GM18873 (cell line): Measurements from ENCODE around the gene ARL8B.
"Not testable (repeated sequence)": the region's sequence is repeated elsewhere in the genome, so short reads cannot be mapped to it uniquely, and the experiment has no call there.

ENCODE experiments used
- ATAC-seq: cut with Tn5 transposase; IDR thresholded peaks from one replicate; pipeline ENCODE4 v1.9.1; 2021; ENCODE audit warnings: mild to moderate bottlenecking, moderate library complexity, moderate number of reproducible peaks; ENCODE audit not compliant: unreplicated experiment, low FRiP score

ARL8B gene

DNA sequence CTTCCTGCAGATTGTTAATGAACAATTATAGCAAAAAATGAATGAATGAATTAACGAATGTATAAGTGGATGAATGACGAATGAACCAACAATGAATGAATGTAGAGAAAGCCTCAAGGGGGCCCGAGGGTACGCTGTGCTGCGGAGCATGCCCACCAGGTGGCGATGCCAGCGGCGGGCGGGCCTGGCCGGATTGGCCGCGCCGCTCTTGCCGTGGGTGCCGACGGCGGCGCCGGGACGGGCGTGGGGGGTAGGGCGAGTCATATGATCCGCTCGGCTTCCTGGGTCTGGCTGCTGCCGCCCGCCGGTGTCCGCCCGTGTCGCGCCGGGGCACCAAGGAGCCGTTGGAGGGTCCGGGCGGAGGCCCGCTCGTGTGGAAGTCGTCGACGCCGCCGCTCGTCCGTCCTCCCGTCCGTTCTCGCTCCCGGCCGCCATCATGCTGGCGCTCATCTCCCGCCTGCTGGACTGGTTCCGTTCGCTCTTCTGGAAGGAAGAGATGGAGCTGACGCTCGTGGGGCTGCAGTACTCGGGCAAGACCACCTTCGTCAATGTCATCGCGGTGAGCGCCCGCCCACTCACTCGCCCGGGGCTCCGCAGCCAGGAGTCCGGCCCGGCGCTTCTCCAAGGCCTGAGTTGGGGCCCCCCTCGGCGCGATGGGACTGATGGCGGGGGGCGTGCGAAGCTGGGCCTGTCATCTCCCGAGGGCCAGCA is at the start of gene ARL8B:
TSS of gene ARL8B (plus strand) at position 263 of the 711 bp plus-strand sequence. CDS start at position 437, 174 bp downstream.
- peak; percentile 92 for ATAC-seq

DNA sequence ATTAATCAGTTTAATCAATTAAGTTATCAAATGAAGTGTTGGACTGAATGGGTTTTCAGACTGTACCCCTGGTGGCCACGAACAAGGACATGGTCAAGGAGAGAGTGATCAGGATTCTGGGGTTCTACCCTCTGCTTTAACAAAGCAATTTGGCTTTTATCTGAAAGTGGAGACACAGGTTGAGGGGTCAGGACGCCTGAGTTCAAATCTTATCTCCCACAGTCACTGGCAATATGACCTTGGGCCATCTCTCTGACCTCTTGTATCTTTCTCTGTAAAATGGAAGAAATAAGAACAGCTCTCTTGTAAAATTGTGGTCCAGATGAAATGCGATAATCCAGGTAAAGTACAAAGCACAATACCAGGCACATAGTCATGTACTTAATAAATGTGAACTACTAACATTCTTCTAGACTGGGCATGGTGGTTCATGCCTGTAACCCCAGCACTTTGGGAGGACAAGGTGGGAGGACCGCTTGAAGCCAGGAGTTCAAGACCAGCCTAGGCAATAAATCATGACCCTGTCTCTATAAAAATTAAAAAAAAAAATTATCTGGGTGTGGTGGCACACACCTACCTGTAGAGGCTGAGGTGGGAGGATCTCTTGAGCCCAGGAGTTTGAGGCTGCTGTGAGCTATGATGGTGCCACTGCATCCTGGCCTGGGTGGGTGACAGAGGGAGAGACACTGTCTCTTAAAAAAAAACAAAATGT is 48.6 kb upstream of the ARL8B start:
- ATAC-seq, result no peak

DNA sequence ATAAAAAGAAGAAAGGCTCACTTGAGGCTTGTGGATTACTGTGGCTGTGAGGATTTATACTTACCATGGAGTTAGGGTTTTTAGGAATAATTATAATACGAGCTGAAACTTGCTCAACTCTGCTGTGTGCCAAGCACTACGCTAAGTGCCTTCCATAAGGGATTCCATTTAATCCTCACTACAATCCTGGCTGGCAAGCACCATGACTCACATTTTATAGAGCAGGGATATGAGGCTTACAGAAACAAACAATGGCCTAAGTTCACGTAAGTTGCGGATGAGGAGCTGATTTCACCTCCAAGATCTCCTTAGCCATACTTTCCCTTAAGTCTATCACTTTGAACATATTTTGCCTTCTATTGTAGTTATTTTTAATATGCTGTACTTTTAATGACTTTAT is 43.9 kb upstream of the ARL8B start:
- no peak for ATAC-seq

DNA sequence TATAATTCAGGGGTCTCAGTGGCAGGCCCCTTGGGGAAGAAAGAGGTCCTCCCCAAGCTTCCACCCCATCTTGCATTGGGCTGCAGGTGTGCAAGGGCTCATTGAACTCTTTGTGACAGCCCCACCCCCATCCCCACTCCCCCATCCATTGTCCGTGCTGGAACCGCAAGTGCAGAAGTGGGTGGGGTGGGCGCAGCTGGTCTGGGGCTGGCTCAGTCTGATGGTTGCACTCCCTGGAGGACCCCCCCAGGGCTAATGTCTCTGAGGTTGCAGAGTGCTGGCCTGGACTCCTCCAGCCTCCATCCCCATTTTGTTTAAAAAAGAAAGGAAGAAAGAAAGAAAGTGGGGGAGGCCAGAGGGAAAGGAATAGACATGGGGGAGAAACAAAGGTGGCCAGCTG is 42.3 kb upstream of the ARL8B start:
- ATAC-seq, result no peak

DNA sequence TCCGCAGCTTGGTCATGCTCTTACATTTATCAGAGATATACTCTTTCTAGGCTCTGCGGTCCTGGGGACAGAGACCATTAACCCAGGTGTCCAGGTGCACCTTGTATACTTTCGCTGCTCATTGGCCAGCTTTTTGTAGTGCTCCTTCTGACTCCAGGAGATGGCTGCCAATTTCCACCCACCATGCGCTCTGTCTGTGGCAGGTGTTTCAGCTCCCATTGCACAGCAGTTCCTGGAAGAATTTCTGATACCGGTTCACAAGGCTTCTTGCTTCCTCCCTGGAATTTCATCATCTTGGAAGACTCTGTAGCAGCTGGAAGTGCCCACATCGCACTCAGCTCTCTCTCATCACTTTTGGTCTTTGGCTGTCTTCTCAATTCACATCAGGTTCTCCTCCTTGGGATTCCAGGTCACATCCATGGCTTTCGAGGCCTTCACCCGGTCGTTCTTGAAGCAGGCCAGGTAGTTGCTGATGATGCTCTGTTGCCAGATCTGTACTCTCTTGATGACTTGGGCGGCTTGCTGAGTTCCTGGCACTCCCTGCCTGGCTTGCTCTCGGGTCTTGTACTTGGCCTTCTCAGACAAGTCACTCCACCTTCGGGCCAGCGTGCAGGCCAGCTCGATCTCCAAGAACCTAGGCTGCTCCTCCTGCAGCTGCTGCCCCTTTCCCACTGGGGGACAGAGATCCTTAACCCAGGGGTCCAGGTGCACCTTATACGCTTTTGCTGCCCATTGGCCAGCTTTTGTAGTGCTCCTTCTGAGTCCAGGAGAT is 41.1 kb upstream of the ARL8B start:
- ATAC-seq, result no peak

DNA sequence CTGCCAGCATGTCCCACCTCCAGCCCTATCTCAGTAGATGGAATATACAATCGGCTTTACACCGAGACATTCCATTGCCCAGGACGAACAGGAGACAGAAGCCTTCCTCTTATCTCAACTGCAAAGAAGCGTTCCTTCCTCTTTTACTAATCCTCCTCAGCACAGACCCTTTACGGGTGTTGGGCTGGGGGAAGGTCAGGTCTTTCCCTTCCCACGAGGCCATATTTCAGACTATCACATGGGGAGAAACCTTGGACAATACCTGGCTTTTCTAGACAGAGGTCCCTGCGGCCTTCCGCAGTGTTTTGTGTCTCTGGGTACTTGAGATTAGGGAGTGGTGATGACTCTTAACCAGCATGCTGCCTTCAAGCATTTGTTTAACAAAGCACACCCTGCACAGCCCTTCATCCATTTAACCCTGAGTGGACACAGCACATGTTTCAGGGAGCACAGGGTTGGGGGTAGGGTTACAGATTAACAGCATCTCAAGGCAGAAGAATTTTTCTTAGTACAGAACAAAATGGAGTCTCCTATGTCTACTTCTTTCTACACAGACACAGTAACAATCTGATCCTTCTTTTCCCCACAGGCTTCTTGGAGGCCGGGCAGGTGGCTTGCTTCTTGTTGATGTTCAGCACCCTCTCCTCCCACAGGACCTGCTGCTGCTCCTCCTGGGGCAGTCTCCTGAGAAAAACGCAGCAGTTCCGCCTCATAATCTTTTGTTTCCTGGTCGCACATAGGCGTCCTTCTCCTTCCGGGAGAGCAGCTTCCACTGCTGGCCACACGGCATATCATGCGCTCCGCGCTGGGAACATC is 39.9 kb upstream of the ARL8B start:
- not testable (repeated sequence) for ATAC-seq

DNA sequence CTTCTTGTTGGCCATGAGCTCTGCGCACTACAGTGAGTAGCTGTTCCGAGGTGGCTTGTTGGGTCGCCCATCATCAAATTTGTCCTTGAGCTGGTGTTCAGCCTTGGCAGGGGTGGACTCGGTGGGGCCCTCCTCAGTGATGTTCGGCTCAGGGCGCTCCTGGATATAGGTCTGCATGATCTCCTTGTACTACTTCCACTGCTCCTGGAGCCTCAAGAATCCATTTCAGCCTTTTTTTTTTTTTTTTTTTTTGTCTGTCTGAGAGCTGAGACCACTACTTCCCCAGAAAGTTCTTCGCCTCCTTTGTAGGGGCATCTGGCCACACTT is 39.3 kb upstream of the ARL8B start:
- ATAC-seq, result no peak

DNA sequence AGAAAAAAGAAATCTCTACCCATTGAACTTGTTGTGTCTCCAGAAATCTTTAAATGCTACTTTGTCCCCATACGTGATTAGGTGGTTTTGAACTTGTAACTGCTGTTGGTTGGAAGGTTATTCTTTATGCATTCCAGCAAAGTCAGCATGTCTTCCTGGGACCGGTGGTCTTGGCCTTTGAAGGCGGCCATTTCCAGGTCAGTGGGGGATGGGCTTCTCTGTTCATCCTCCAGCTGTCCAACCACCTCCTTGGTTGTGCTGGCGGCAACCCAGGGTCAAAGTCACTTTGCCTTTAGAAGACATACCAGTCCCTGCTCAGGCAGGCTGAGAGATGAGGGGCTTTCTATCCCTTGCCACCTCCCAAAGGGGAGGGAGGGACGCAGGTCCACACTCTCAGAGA is 37.9 kb upstream of the ARL8B start:
- ATAC-seq, result no peak

DNA sequence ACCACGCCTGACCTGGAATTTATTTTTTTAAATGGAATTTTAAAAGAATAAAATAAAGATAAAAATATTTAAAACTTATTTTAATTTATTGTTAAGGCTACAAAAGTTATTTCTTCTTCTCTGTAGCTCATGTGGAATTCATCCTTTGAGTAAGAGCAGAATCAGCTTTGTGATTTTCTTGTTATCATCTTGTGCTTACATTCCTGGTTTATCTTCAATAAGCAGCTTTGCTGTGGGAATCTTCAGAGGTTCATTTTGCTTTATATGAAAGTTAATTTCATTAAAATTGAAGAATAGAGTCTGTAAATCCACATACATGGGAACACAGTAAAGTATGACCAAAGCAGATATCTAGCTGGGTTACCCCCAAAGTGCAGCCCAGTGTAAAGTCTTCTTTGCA is 35.4 kb upstream of the ARL8B start:
- ATAC-seq, result no peak

DNA sequence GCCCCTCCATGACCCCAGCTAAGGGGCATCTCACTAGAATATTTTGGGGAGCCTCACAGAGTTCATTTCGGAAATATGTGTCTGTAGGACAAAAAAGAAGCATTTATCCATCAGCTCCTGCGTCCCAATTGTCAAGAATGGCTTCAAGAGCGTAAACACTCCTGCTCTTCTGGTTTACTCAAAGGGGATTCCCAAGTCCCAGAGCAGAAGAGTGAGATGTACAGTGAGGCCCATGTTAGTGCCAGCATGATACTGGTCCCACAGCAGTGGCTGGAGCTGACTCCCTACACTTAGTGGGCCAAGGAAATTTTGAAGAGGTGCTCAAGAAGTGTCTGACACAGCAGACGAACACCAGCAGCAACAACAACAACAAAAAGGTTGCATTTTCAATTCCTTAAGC is 34.9 kb upstream of the ARL8B start:
- no peak for ATAC-seq

DNA sequence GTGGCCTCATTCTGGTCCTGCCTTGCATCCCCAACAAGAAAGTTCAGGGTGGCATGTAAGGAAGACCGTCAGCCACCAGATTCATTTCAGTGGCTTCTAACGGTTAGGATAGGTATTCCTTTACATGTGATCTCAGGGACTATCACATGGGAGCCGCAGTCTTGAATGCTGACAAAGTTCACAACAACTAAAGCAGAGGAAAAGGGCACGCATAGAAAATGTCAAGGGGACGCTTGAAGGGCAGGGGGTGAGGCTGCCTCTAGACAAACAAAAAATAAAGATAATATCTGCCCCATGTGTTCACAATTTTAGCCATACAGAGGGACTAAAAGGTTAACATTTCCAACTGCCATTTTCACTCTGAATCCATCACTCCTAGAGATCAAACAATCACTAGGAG is 31.9 kb upstream of the ARL8B start:
- ATAC-seq, result no peak

DNA sequence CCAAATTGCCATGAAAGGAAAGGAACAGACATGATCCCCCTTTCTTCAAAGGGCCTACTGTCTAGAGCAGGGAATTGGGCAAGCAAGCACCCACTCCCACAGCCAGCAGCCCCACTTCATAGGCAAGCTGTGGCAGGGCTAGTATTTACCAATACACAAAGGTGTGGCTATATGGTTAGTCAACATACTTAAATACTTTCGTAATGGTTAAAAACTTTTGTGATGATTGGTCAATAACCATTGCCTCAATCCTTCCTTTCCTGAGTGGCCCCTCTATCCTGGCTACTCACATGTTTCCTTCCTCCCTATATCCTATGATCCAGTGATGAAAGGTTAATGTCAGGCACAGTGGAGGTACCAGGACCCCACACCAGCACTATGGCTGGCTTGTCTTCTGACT is 30.1 kb upstream of the ARL8B start:
- no peak for ATAC-seq

DNA sequence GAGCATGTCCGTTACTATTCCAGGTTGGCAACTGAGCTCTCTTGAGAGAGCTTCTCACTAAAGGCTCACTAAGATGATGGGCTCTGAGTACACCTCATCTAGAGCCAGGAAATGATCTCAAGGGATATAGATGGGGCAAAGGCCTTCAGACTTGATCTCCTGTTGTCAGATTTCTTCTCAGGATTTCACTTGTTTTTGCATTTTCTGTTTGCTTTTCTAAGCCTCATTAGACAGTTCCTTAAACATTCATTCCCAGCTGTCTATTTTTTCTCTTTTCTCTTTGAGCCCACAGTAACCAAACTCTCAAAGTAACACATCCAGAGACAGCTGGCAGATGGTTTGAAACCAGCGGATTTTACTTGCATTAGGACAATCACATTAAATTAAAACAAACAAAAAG is 28.4 kb upstream of the ARL8B start:
- ATAC-seq, result no peak

DNA sequence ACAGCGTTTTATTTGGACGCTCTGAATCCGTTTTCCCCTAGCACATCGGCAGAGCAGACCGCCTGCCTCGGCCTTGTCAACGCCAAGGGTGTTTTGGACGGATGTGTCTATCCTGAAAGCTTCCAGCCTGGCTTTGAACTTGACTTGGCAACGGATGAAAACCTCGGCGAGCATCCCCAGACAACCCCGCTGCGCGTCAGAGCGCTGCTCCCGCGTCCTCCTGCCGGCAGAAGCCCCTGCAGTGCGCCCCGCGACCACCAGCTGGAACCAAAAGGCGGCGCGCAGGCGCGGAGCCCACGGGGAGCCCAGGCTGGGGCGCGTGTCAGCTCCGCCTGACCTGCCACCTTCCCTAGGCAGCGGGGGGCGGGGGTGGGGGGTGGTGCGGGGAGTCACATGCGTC is 26.2 kb upstream of the ARL8B start:
- no peak for ATAC-seq

DNA sequence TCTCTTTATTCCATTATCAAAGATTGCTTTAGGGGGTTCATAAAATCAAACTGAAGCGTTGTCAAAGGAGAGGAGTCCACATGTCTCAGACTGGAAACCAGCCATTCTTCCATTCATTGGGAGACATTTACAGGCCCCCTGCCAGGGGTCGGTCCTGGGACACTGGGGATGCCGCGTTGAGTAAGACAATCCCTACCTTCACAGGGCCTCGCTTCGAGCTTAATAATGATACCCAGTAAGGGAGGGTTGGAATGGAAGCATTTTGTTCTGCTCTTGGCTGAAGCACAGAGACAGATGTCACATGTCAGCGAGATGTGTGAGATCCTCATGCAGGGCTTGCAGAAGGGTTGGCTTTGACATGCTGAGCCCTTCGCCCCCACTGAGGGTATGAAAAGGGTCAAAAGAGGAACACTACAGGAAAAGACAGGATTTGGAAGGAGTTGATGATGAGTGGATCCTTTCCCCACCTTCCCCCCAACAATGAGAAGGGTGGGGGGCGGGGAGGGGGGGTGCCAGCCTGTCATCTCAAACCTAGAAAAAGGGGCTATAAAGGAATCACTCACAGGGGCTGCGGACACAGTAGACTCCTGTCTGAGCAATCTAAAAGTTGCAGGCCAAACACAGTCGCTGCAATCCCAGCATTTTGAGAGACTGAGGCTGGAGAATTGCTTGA is 25.6 kb upstream of the ARL8B start:
- no peak for ATAC-seq

DNA sequence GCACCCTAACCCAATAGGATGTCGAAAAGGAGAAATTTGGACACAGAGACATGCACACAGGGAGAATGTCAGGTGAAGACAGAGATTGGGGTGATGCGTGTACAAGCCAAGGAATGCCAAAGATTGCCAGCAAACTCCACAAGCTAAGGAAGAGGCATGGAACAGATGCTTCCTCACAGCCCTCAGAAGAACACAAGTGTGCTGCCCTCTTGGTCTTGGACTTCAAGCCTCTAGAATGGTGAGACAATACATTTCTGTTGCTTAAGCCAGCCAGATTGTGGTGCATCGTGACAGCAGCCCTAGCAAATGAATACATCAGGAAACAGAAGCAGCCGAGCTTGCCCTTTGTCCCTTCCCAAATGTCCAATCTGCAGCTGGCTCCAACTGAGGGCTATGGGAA is 23.7 kb upstream of the ARL8B start:
- ATAC-seq, result no peak

DNA sequence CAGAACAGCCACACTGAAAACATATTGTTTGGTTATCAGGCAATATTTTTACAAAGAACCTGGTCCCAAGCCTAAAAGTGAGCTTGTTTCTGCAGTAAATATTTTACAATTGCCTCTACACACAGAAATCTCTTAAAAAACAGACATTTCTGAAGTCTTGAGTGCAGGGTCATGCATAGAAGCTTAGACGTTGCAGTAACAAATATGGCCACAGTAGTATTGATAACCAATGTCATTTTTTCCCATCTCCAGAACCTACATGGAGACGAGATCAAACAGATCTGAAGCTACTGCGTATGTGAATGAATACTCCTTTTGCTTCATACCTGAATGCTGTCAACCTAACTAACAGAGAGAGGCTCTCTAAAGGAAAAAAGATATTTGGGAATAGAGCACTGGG is 19.6 kb upstream of the ARL8B start:
- ATAC-seq, result no peak

DNA sequence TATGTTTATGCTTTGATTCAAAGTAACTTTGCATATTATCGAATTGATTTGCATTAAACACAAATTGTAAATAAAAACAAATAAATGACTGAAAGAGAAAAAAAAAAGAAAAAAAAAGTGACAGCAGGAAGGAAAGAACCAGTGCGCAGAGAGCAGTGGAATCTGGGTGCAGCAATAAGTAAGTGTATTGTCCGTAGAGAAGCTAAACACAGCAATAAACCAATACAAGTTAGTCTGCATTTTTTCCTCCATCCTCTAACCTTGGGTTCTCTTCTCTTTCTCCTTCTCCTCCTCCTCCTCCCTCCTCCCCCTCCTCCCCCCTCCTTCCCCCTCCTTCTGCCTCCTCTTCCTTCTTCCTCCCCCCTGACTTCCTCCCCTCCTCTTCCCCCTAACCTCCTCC is 18.3 kb upstream of the ARL8B start:
- no peak for ATAC-seq

DNA sequence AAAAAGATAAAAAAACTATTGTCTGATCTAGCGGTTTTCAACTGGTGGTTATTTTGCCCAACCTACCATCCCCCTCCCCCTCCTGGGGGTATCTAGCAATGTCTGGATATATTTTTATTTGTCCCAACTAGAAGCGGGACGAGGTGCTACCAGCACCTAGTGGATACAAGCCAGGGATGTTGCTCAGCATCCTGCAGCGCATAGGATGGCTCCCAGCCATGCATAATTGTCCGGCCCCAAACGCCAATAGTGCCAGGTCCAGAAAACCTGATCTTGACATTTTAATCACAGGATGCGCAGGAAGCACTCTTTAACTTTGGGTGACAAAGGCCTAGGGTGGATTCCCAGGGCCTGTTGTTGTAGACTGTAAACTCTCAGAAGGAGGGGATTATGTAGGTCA is 17.0 kb upstream of the ARL8B start:
- no peak for ATAC-seq

DNA sequence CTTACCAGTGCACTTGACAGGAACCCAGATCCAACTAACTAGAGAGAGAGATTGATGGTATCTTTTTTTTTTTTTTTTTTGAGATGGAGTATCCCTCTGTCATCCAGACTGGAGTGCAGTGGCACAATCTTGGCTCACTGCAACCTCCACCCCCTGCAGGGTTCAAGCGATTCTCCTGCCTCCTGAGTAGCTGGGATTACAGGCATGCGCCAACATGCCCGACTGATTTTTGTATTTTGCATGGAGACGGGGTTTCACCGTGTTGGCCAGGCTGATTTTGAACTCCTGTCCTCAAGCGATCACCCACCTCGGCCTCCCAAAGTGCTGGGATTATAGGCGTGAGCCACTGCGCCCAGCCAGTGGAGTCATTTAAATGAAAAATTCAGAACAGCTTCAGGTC is 15.7 kb upstream of the ARL8B start:
- ATAC-seq, result not testable (repeated sequence)
